Tibial artery (tissue), 4 donors: ENCODE measurements around the gene IGF1R.
A peak's percentile ranks its signal among the peaks of the same experiment; 100 is the strongest.

Source experiments
- DNase-seq, 2 donors: peaks; one replicate each; pipeline ENCODE4 v3.0.0-alpha.2; 2019
- H3K27ac ChIP-seq, 2 donors: fragments of 200-600 bp; sonication (generic) in 1 of 2; 1 replicate in 1 of 2; 2 replicates in 1 of 2; pipeline ENCODE4 v1.5.1; 2018 to 2019; ENCODE audit warnings: mild to moderate bottlenecking in 1 of 2
- H3K27me3 ChIP-seq, 2 donors: fragments of 200-600 bp; sonication (generic) in 1 of 2; one replicate each; pipeline versions ENCODE4 v1.5.1 to v1.6.0; 2016 to 2019
- H3K36me3 ChIP-seq, 3 donors: fragments of 200-600 bp; sonication (generic) in 2 of 3; one replicate each; pipeline ENCODE4 v1.5.1; 2016 to 2019; ENCODE audit warnings: mild to moderate bottlenecking in 2 of 3
- H3K4me1 ChIP-seq, 4 donors: fragments of 200-600 bp; sonication (generic) in 2 of 4; 1 replicate in 3 of 4; 2 replicates in 1 of 4; pipeline ENCODE4 v1.5.1; 2016 to 2019
- H3K4me3 ChIP-seq, 2 donors: fragments of 200-600 bp; sonication (generic) in 1 of 2; 1 replicate in 1 of 2; 2 replicates in 1 of 2; pipeline ENCODE4 v1.5.1; 2018 to 2019; ENCODE audit warnings: mild to moderate bottlenecking in 2 of 2
- H3K9me3 ChIP-seq, 3 donors: fragments of 200-600 bp; sonication (generic) in 1 of 3; one replicate each; pipeline ENCODE4 v1.5.1; 2016 to 2019
- CTCF ChIP-seq, 2 experiments: fragments of 200-600 bp in 1 of 2; fragments of 450-650 bp in 1 of 2; IDR thresholded peaks; one replicate each; pipeline ENCODE4 v1.5.1; 2017 to 2019; ENCODE audit warnings: antibody characterized with exemption in 2 of 2, mild to moderate bottlenecking in 1 of 2, moderate library complexity in 1 of 2
- intact Hi-C: fragments of 100-400 bp; cut with DNase I; formaldehyde crosslinking; loops from one replicate; pipeline ENCODE4 v1.15.0; 2023; ENCODE audit warnings: low total_unique reads

IGF1R gene

DNA sequence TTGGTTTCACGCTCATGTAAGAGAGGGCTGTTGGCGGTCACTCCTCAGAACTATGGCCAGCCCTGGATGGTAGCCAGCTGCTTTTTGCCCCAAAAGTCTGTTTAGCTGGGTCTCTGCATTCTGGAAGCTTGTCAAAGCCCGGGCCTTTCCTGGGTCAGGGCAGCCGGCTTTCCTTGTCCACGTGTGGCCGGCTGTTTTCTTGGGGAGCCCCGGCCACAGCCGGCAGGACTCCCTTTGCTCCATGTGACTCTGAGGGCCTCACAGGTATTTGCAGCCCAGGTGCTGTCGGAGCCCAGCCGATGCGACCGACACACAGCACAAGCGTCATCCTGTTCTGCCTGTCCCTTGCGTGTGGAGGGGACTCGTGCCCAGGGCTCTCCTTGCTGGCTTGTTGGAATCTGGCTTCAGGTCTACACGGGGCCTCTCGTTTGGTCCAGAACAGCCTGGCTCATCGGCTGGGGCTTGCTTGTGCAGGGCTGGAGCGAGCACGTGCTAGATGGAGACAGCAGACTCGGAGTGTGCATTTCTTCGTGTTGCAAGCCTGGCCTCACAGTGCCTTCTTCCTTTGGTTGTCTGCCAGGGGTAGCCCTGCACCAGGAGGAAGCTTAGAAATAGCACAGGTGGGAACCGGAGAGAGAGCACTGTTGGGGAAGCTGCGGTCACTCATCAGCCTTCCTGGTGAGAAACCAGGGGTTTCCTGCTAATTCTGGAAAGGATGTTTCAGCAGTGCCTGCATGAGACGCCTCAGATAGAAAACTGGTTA is 307.8 kb downstream of the IGF1R start:
- intact Hi-C loops: loop anchor here (2.0 to 10.0 kb wide), 2 partner anchors 41 to 71 kb away; no protein-coding TSS in a partner anchor
- peak overlapping the region; percentile 95 for H3K27ac ChIP-seq
- H3K4me3 ChIP-seq: no peak overlapping the region
- peaks cover 0 to 55% (median 45%) of the 10 kb centered on the region in 4 donors for H3K4me1 ChIP-seq
- peaks cover 38 to 60% (median 51%) of the 10 kb centered on the region in 3 donors for H3K36me3 ChIP-seq
- DNase-seq: no peak
- no peaks in the 10 kb centered on the region for H3K9me3 ChIP-seq
- TF ChIP-seq CTCF (IDR thresholded peaks at IDR 0.05): no peak
- H3K27me3 ChIP-seq: no peaks in the 10 kb centered on the region

GRCh38 chr15:98956796-98957553 is 308.6 kb downstream of the IGF1R start:
- no peak for DNase-seq
- TF ChIP-seq CTCF (IDR thresholded peaks at IDR 0.05): no peak
- Histone ChIP-seq H3K36me3 (peaks cover 47 to 63% (median 59%) of the 10 kb centered on the region in 3 donors), H3K4me1 (peaks cover 0 to 47% (median 37%) of the 10 kb centered on the region in 4 donors), H3K4me3 (no peak overlapping the region), H3K27me3 (no peaks in the 10 kb centered on the region), H3K27ac (peak overlapping the region; percentile 95), H3K9me3 (peaks cover 0 to 7% (median 0%) of the 10 kb centered on the region in 3 donors)
- intact Hi-C loops: loop anchor here (10.0 kb wide), 1 partner anchor 72 kb away; no protein-coding TSS in a partner anchor

DNA sequence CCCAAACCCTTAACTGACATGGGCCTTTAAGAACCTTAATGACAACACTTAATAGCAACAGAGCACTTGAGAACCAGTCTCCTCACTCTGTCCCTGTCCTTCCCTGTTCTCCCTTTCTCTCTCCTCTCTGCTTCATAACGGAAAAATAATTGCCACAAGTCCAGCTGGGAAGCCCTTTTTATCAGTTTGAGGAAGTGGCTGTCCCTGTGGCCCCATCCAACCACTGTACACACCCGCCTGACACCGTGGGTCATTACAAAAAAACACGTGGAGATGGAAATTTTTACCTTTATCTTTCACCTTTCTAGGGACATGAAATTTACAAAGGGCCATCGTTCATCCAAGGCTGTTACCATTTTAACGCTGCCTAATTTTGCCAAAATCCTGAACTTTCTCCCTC is 309.3 kb downstream of the IGF1R start:
- intact Hi-C loops: loop anchor here (10.0 kb wide), 1 partner anchor 73 kb away; no protein-coding TSS in a partner anchor
- peaks cover 0 to 40% (median 31%) of the 10 kb centered on the region in 4 donors for H3K4me1 ChIP-seq
- DNase-seq: no peak
- peaks cover 54 to 70% (median 66%) of the 10 kb centered on the region in 3 donors for H3K36me3 ChIP-seq
- peak overlapping the region; percentile 3 to 95 for H3K27ac ChIP-seq
- no peak overlapping the region for H3K4me3 ChIP-seq
- no peak for TF ChIP-seq CTCF (IDR thresholded peaks at IDR 0.05)
- peaks cover 0 to 9% (median 0%) of the 10 kb centered on the region in 3 donors for H3K9me3 ChIP-seq
- H3K27me3 ChIP-seq: no peaks in the 10 kb centered on the region

GRCh38 chr15:98958076-98958475 is 309.7 kb downstream of the IGF1R start:
- Histone ChIP-seq H3K27me3 (no peaks in the 10 kb centered on the region), H3K4me1 (peaks cover 0 to 36% (median 29%) of the 10 kb centered on the region in 4 donors), H3K9me3 (peaks cover 0 to 9% (median 0%) of the 10 kb centered on the region in 3 donors), H3K36me3 (peaks cover 57 to 74% (median 65%) of the 10 kb centered on the region in 3 donors), H3K4me3 (no peak overlapping the region), H3K27ac (peak overlapping the region; percentile 3 to 95)
- intact Hi-C loops: loop anchor here (10.0 kb wide), 1 partner anchor 73 kb away; no protein-coding TSS in a partner anchor
- no peak for TF ChIP-seq CTCF (IDR thresholded peaks at IDR 0.05)
- DNase-seq: no peak

GRCh38 chr15:98958918-98959639 is 310.7 kb downstream of the IGF1R start:
- peaks cover 0 to 26% (median 22%) of the 10 kb centered on the region in 4 donors for H3K4me1 ChIP-seq
- H3K27ac ChIP-seq: peak overlapping the region in 1 of 2 donors; percentile 45
- intact Hi-C loops: loop anchor here (10.0 kb wide), 1 partner anchor 74 kb away; no protein-coding TSS in a partner anchor
- H3K36me3 ChIP-seq: peaks cover 57 to 80% (median 62%) of the 10 kb centered on the region in 3 donors
- DNase-seq: no peak
- H3K4me3 ChIP-seq: no peak overlapping the region
- H3K27me3 ChIP-seq: no peaks in the 10 kb centered on the region
- no peak for TF ChIP-seq CTCF (IDR thresholded peaks at IDR 0.05)
- H3K9me3 ChIP-seq: peaks cover 0 to 9% (median 0%) of the 10 kb centered on the region in 3 donors
